ENCODE data around the gene PSMD11.

DNA sequence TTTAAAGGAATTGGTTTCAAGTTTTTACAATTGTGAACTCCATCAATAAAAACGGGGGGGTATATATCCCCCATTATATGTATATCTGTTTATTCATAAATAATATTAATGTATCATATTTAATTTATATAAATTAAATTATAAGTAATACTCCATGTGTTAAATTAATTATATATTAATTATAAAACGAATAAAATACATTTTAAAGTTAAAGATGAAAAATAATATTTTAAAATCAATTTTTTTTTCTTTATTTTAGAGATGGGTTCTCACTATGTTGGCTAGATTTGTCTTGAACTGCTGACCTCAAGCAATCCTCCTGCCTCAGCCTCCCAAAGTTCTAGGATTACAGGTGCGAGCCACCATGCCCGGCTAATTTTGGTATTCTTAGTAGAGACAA lies 17.4 kb upstream of the PSMD11 start:
- TF ChIP-seq POLR2AphosphoS5 (IDR thresholded peaks at IDR 0.05) (no peak), CTCF (IDR thresholded peaks at IDR 0.05) (no peak), EP300 (IDR thresholded peaks at IDR 0.05) (no peak)
